Naive thymus-derived CD4-positive, alpha-beta T cell (primary cell): ENCODE measurements around the gene PEX14. TPM values are rescaled to one million over a fixed set of nuclear protein-coding genes. Genes with fewer than 3 reads are reported as not detected.

Experiments used
- ATAC-seq: fragments of 150-1000 bp; cut with Tn5 transposase; 2 replicates; pipeline ENCODE4 v1.10.0; 2021; ENCODE audit warnings: mild to moderate bottlenecking, moderate library complexity
- CTCF ChIA-PET: fragments of 350-600 bp; sonication (Branson Sonifier 250); formaldehyde crosslinking; loops from one replicate; lab custom pipeline; 2021; ENCODE audit warnings: antibody characterized with exemption; lab: Charles Lee
- POLR2A ChIA-PET: fragments of 350-600 bp; sonication (Branson Sonifier 250); formaldehyde crosslinking; loops from one replicate; lab custom pipeline; 2021; ENCODE audit warnings: antibody characterized with exemption, inconsistent platforms; lab: Charles Lee
- DNase-seq, 9 donors: peaks; one replicate each; pipeline versions ENCODE4 v3.0.0 to v3.0.0-alpha.2; 2020 to 2022; ENCODE audit warnings: mixed read lengths in 1 of 9
- H3K27ac ChIP-seq: one replicate; pipeline ENCODE4 v1.7.0; 2013; ENCODE audit warnings: mild to moderate bottlenecking, low read depth, low read length, moderate library complexity
- H3K27me3 ChIP-seq, 2 donors: one replicate each; pipeline ENCODE4 v1.7.0; 2013; ENCODE audit warnings: low read length in 2 of 2, mild to moderate bottlenecking in 2 of 2, moderate library complexity in 2 of 2; ENCODE audit not compliant: control insufficient read depth in 2 of 2, insufficient read depth in 2 of 2
- H3K36me3 ChIP-seq, 3 experiments: 1 replicate in 2 of 3; 2 replicates in 1 of 3; pipeline ENCODE4 v1.7.0; 2013; ENCODE audit warnings: low read length in 3 of 3, mild to moderate bottlenecking in 3 of 3, moderate library complexity in 1 of 3; ENCODE audit not compliant: insufficient read depth in 3 of 3, control insufficient read depth in 2 of 3
- H3K4me1 ChIP-seq, 2 donors: one replicate each; pipeline ENCODE4 v1.7.0; 2013; ENCODE audit warnings: low read length in 2 of 2, mild to moderate bottlenecking in 2 of 2, moderate library complexity in 1 of 2; ENCODE audit not compliant: control insufficient read depth in 2 of 2, insufficient read depth in 2 of 2
- H3K4me3 ChIP-seq: 2 replicates; pipeline ENCODE4 v1.7.0; 2013; ENCODE audit warnings: mild to moderate bottlenecking, low read length
- H3K9me3 ChIP-seq, 3 experiments: 1 replicate in 2 of 3; 2 replicates in 1 of 3; pipeline ENCODE4 v1.7.0; 2013; ENCODE audit warnings: low read length in 3 of 3; ENCODE audit not compliant: control insufficient read depth in 2 of 3
- H3K27ac Mint-ChIP-seq, 9 donors: one replicate each; pipeline ENCODE4 v1.8.0; 2020 to 2022; ENCODE audit warnings: mixed read lengths in 9 of 9, mild to moderate bottlenecking in 8 of 9, moderate library complexity in 5 of 9, inconsistent platforms in 2 of 9
- H3K27me3 Mint-ChIP-seq, 5 donors: one replicate each; pipeline ENCODE4 v1.8.0; 2021 to 2022; ENCODE audit warnings: mixed read lengths in 5 of 5, mild to moderate bottlenecking in 1 of 5
- H3K36me3 Mint-ChIP-seq, 5 donors: one replicate each; pipeline ENCODE4 v1.8.0; 2020 to 2022; ENCODE audit warnings: mixed read lengths in 5 of 5, mild to moderate bottlenecking in 3 of 5, inconsistent platforms in 1 of 5
- H3K4me1 Mint-ChIP-seq, 7 donors: one replicate each; pipeline ENCODE4 v1.8.0; 2020 to 2022; ENCODE audit warnings: mixed read lengths in 7 of 7, mild to moderate bottlenecking in 3 of 7, inconsistent platforms in 1 of 7
- H3K4me3 Mint-ChIP-seq, 10 donors: one replicate each; pipeline ENCODE4 v1.8.0; 2020 to 2022; ENCODE audit warnings: mild to moderate bottlenecking in 10 of 10, mixed read lengths in 10 of 10, moderate library complexity in 6 of 10, inconsistent platforms in 2 of 10
- H3K9me3 Mint-ChIP-seq, 11 donors: one replicate each; pipeline ENCODE4 v1.8.0; 2020 to 2022; ENCODE audit warnings: mixed read lengths in 11 of 11, mild to moderate bottlenecking in 4 of 11, inconsistent platforms in 1 of 11, moderate library complexity in 1 of 11
- intact Hi-C, 2 donors: fragments of 100-400 bp; cut with micrococcal nuclease; formaldehyde crosslinking; loops; one replicate each; pipeline ENCODE4 v1.15.1; 2023
- polyA plus RNA-seq, 2 donors: library from polyadenylated mRNA; unstranded; fragments of 300-500 nt; fragmentation: Illumina TruSeq; gene quantifications; one replicate each; pipeline ENCODE4 v1.2.3, GENCODE V29; 2021
- total RNA-seq, 6 experiments: library from RNA in 5 of 6; stranded (reverse) in 5 of 6; gene quantifications; 1 replicate in 5 of 6; 2 replicates in 1 of 6; pipeline ENCODE4 v1.2.3 and lab custom pipeline; 2021 to 2026

The PEX14 gene
- total and polyA plus RNA-seq, 7 experiments from 2014 or later = 3.6 to 27.8 (median 21.3) TPM

- POLR2A ChIA-PET = interaction anchor here (0.7 to 2.2 kb wide), 8 partner anchors 12 to 220 kb away, joined by 3 to 10 read pairs (median 4); partner anchors contain the start of genes KIF1B, PEX14 and PGD
- Mint-ChIP-seq H3K4me3 (peak within 1 kb of the TSS; percentile 82 to 98 (median 88)), H3K27ac (peak within 1 kb of the TSS; percentile 66 to 96 (median 92)), H3K9me3 (no peaks in the 10 kb centered on the region), H3K27me3 (peaks cover 0 to 2% (median 0%) of the 10 kb centered on the region in 5 donors), H3K36me3 (no peaks in the 10 kb centered on the region), H3K4me1 (peaks cover 0 to 26% (median 20%) of the 10 kb centered on the region in 7 donors)
- Histone ChIP-seq H3K4me3 (peak within 1 kb of the TSS; percentile 97), H3K36me3 (no peaks in the 10 kb centered on the region), H3K9me3 (no peaks in the 10 kb centered on the region), H3K4me1 (peaks cover 3 to 8% of the 10 kb centered on the region in 2 donors), H3K27me3 (no peaks in the 10 kb centered on the region), H3K27ac (peak within 1 kb of the TSS; percentile 88)
- peak; percentile 68 to 96 (median 91) for DNase-seq
- ATAC-seq = peak; percentile 93
- CTCF ChIA-PET = interaction anchor here (0.6 to 4.1 kb wide), 12 partner anchors 12 to 574 kb away, joined by 3 to 41 read pairs (median 4); partner anchors contain the start of gene KIF1B
- intact Hi-C loops = loop anchor here (1.0 to 5.0 kb wide), 6 partner anchors 32 to 520 kb away; partner anchors contain the start of genes DFFA (in 2 of the 2), CTNNBIP1 (in 1 of the 2) and UBE4B (in 1 of the 2)
These were observed 44.3 kb upstream of the PEX14 start, which contains the start of gene CENPS for GRCh38 chr1:10430216-10431069. Gene CENPS, plus strand, starts transcription at chr1:10430433. Its CDS starts 85 bp downstream, at chr1:10430518.

GRCh38 chr1:10431070-10431730 is 43.5 kb upstream of the PEX14 start:
- Histone ChIP-seq H3K27ac (peak overlapping the region; percentile 88), H3K9me3 (no peaks in the 10 kb centered on the region), H3K27me3 (no peaks in the 10 kb centered on the region), H3K4me3 (peak overlapping the region; percentile 97), H3K36me3 (no peaks in the 10 kb centered on the region), H3K4me1 (peaks cover 3 to 8% of the 10 kb centered on the region in 2 donors)
- H3K4me3 Mint-ChIP-seq = peak overlapping the region; percentile 82 to 98 (median 88)
- H3K27me3 Mint-ChIP-seq = peaks cover 0 to 2% (median 0%) of the 10 kb centered on the region in 5 donors
- intact Hi-C loops = loop anchor here in 1 of 2 donors (5.0 kb wide), 1 partner anchor 436 kb away; no protein-coding TSS in a partner anchor
- no peaks in the 10 kb centered on the region for H3K9me3 Mint-ChIP-seq
- peaks cover 0 to 26% (median 20%) of the 10 kb centered on the region in 7 donors for H3K4me1 Mint-ChIP-seq
- ChIA-PET CTCF (interaction anchor here (0.9 to 4.1 kb wide), 6 partner anchors 35 to 555 kb away, joined by 3 to 41 read pairs (median 4); partner anchors contain the start of gene KIF1B), POLR2A (interaction anchor here (0.6 to 2.2 kb wide), 7 partner anchors 12 to 713 kb away, joined by 3 to 8 read pairs (median 3); partner anchors contain the start of gene PEX14)
- DNase-seq (peak in 2 of 9 donors; percentile 22 to 33), ATAC-seq (no peak)
- H3K36me3 Mint-ChIP-seq = no peaks in the 10 kb centered on the region
- peak overlapping the region; percentile 66 to 96 (median 92) for H3K27ac Mint-ChIP-seq

- H3K9me3 Mint-ChIP-seq = no peaks in the 10 kb centered on the region
- DNase-seq = no peak
- Histone ChIP-seq H3K4me1 (peaks cover 3 to 8% of the 10 kb centered on the region in 2 donors), H3K36me3 (no peaks in the 10 kb centered on the region), H3K9me3 (no peaks in the 10 kb centered on the region), H3K27me3 (no peaks in the 10 kb centered on the region), H3K27ac (no peak overlapping the region), H3K4me3 (no peak overlapping the region)
- no peak for ATAC-seq
- peaks cover 0 to 23% (median 17%) of the 10 kb centered on the region in 7 donors for H3K4me1 Mint-ChIP-seq
- H3K4me3 Mint-ChIP-seq = peak overlapping the region in 1 of 10 donors; percentile 54
- intact Hi-C loops = loop anchor here in 1 of 2 donors (5.0 kb wide), 1 partner anchor 434 kb away; no protein-coding TSS in a partner anchor
- ChIA-PET CTCF (interaction anchor here (0.5 kb wide), 1 partner anchor 8 kb away, joined by 3 read pairs; no protein-coding TSS in a partner anchor), POLR2A (no interaction called here)
- H3K27ac Mint-ChIP-seq = peak overlapping the region in 1 of 9 donors; percentile 36
- no peaks in the 10 kb centered on the region for H3K36me3 Mint-ChIP-seq
- H3K27me3 Mint-ChIP-seq = peaks cover 0 to 2% (median 0%) of the 10 kb centered on the region in 5 donors
These were observed 41.6 kb upstream of the PEX14 start for GRCh38 chr1:10432910-10433700.

GRCh38 chr1:10433790-10434189 is 41.0 kb upstream of the PEX14 start:
- DNase-seq (no peak), ATAC-seq (no peak)
- no peak overlapping the region for H3K4me3 ChIP-seq
- no peaks in the 10 kb centered on the region for H3K36me3 Mint-ChIP-seq
- ChIA-PET POLR2A (no interaction called here), CTCF (interaction anchor here (2.2 kb wide), 1 partner anchor 61 kb away, joined by 7 read pairs; no protein-coding TSS in a partner anchor)
- H3K27me3 ChIP-seq = no peaks in the 10 kb centered on the region
- H3K36me3 ChIP-seq = no peaks in the 10 kb centered on the region
- no peak overlapping the region for H3K27ac Mint-ChIP-seq
- no peak overlapping the region for H3K27ac ChIP-seq
- H3K27me3 Mint-ChIP-seq = peaks cover 0 to 2% (median 0%) of the 10 kb centered on the region in 5 donors
- H3K9me3 Mint-ChIP-seq = no peaks in the 10 kb centered on the region
- H3K4me3 Mint-ChIP-seq = no peak overlapping the region
- H3K4me1 Mint-ChIP-seq = peaks cover 0 to 22% (median 17%) of the 10 kb centered on the region in 7 donors
- intact Hi-C loops = loop anchor here in 1 of 2 donors (5.0 kb wide), 1 partner anchor 434 kb away; no protein-coding TSS in a partner anchor
- H3K9me3 ChIP-seq = no peaks in the 10 kb centered on the region
- peaks cover 3 to 8% of the 10 kb centered on the region in 2 donors for H3K4me1 ChIP-seq

- H3K4me1 ChIP-seq = peaks cover 3 to 5% of the 10 kb centered on the region in 2 donors
- H3K36me3 ChIP-seq = no peaks in the 10 kb centered on the region
- ATAC-seq (no peak), DNase-seq (no peak)
- H3K27me3 ChIP-seq = no peaks in the 10 kb centered on the region
- ChIA-PET CTCF (interaction anchor here (2.2 kb wide), 1 partner anchor 60 kb away, joined by 7 read pairs; no protein-coding TSS in a partner anchor), POLR2A (no interaction called here)
- H3K9me3 ChIP-seq = no peaks in the 10 kb centered on the region
- H3K4me3 ChIP-seq = no peak overlapping the region
- intact Hi-C loops = loop anchor here in 1 of 2 donors (5.0 kb wide), 1 partner anchor 433 kb away; no protein-coding TSS in a partner anchor
- H3K27ac Mint-ChIP-seq = no peak overlapping the region
- H3K4me1 Mint-ChIP-seq = peaks cover 0 to 20% (median 17%) of the 10 kb centered on the region in 7 donors
- peaks cover 0 to 2% (median 0%) of the 10 kb centered on the region in 5 donors for H3K27me3 Mint-ChIP-seq
- no peak overlapping the region for H3K4me3 Mint-ChIP-seq
- no peak overlapping the region for H3K27ac ChIP-seq
- H3K9me3 Mint-ChIP-seq = no peaks in the 10 kb centered on the region
- no peaks in the 10 kb centered on the region for H3K36me3 Mint-ChIP-seq
These were observed 40.2 kb upstream of the PEX14 start for GRCh38 chr1:10434590-10434989.
